Sigmoid colon (tissue), 7 donors: ENCODE results near the gene ADCY4. TPM values are rescaled to one million over a fixed set of nuclear protein-coding genes. Genes with fewer than 3 reads are reported as not detected.

Experiments
- DNase-seq: peaks from one replicate; pipeline ENCODE4 v3.0.0-alpha.2; 2019
- H3K27ac ChIP-seq, 4 donors: fragments of 200-600 bp; sonication (generic); one replicate each; pipeline ENCODE4 v1.5.1; 2016 to 2019; ENCODE audit warnings: mild to moderate bottlenecking in 1 of 4
- H3K27me3 ChIP-seq, 3 donors: fragments of 200-600 bp; sonication (generic); one replicate each; pipeline ENCODE4 v1.5.1; 2019; ENCODE audit warnings: mild to moderate bottlenecking in 1 of 3
- H3K36me3 ChIP-seq, 4 donors: fragments of 200-600 bp; sonication (generic); one replicate each; pipeline ENCODE4 v1.5.1; 2016 to 2019
- H3K4me1 ChIP-seq, 4 donors: fragments of 200-600 bp; sonication (generic); one replicate each; pipeline ENCODE4 v1.5.1; 2017 to 2019
- H3K4me3 ChIP-seq, 4 donors: fragments of 200-600 bp; sonication (generic); one replicate each; pipeline ENCODE4 v1.5.1; 2017 to 2019; ENCODE audit warnings: mild to moderate bottlenecking in 2 of 4, moderate library complexity in 1 of 4
- H3K9me3 ChIP-seq, 4 donors: fragments of 200-600 bp in 3 of 4; sonication (generic) in 3 of 4; one replicate each; pipeline versions ENCODE4 v1.5.1 to v1.6.1; 2013 to 2019
- CTCF ChIP-seq, 4 experiments: fragments of 450-650 bp in 3 of 4; fragments of 200-600 bp in 1 of 4; IDR thresholded peaks; one replicate each; pipeline ENCODE4 v1.5.1; 2016 to 2019; ENCODE audit warnings: antibody characterized with exemption in 4 of 4, mild to moderate bottlenecking in 3 of 4, moderate library complexity in 2 of 4
- EP300 ChIP-seq, 4 donors: sonication (generic); formaldehyde crosslinking; IDR thresholded peaks; one replicate each; pipeline ENCODE4 v1.6.1; 2017; ENCODE audit warnings: antibody characterized with exemption in 4 of 4
- POLR2A ChIP-seq, 2 donors: fragments of 450-650 bp; IDR thresholded peaks; one replicate each; pipeline ENCODE4 v1.6.1; 2016; ENCODE audit warnings: antibody characterized with exemption in 2 of 2, mild to moderate bottlenecking in 2 of 2, moderate library complexity in 2 of 2
- POLR2AphosphoS5 ChIP-seq, 4 donors: sonication (generic); formaldehyde crosslinking; IDR thresholded peaks; one replicate each; pipeline ENCODE4 v1.6.1; 2017; ENCODE audit warnings: antibody characterized with exemption in 4 of 4
- WGBS, 2 donors: extraction: QIAGEN DNeasy Blood & Tissue Kit; methylation state at CpG; one replicate each; pipeline ENCODE4 v1.1.7; 2013; 5-methylcytosine and 5-hydroxymethylcytosine counted together
- intact Hi-C: fragments of 100-400 bp; cut with DNase I; formaldehyde crosslinking; loops from one replicate; pipeline ENCODE4 v1.15.1; 2023
- polyA plus RNA-seq, 3 donors: library from polyadenylated mRNA; stranded (reverse); fragments of 200-250 nt; gene quantifications; one replicate each; pipeline ENCODE4 v1.2.3, GENCODE V29; 2013
- total RNA-seq, 4 donors: library from RNA; depleted of rRNA; stranded (reverse); fragments of >200 nt; gene quantifications; one replicate each; pipeline ENCODE4 v1.1.0, GENCODE V29; 2016
- donor health status: healthy with polysubstance abuse.
- donor health status: Bipolar disorder and iron deficiency.
- donor health status: healthy.

Gene ADCY4
- total and polyA plus RNA-seq, 7 donors: 1.4 to 36.0 (median 12.1) TPM

- Histone ChIP-seq H3K27me3 (peaks cover 8 to 64% (median 55%) of the 10 kb centered on the region in 3 donors), H3K4me1 (peaks cover 0 to 32% (median 27%) of the 10 kb centered on the region in 4 donors), H3K4me3 (no peak overlapping the region), H3K27ac (no peak overlapping the region), H3K36me3 (no peaks in the 10 kb centered on the region), H3K9me3 (no peaks in the 10 kb centered on the region)
- no peak for DNase-seq
- whole genome bisulfite sequencing, 2 donors: 82 to 91% methylated on average over 7 of the region's 7 CpGs
- TF ChIP-seq CTCF (IDR thresholded peaks at IDR 0.05) (no peak), POLR2A (IDR thresholded peaks at IDR 0.05) (no peak), EP300 (IDR thresholded peaks at IDR 0.05) (no peak), POLR2AphosphoS5 (IDR thresholded peaks at IDR 0.05) (no peak)
- intact Hi-C loops: loop anchor here (10.0 kb wide), 1 partner anchor 338 kb away; no protein-coding TSS in a partner anchor
These were observed 2.4 kb upstream of the ADCY4 start for GRCh38 chr14:24337144-24337823.

GRCh38 chr14:24335461-24336171, 745 bp upstream of the ADCY4 start:
- Histone ChIP-seq H3K4me1 (peaks cover 0 to 40% (median 31%) of the 10 kb centered on the region in 4 donors), H3K36me3 (no peaks in the 10 kb centered on the region), H3K27me3 (peaks cover 8 to 71% (median 56%) of the 10 kb centered on the region in 3 donors), H3K9me3 (no peaks in the 10 kb centered on the region), H3K4me3 (peak overlapping the region in 1 of 4 donors; percentile 39), H3K27ac (peak overlapping the region; percentile 14 to 70 (median 50))
- DNase-seq: no peak
- intact Hi-C loops: loop anchor here (10.0 kb wide), 1 partner anchor 339 kb away; no protein-coding TSS in a partner anchor
- TF ChIP-seq POLR2AphosphoS5 (IDR thresholded peaks at IDR 0.05): peak in 1 of 4 donors; percentile 31
- TF ChIP-seq POLR2A (IDR thresholded peaks at IDR 0.05): no peak
- 80 to 86% methylated on average over 12 of the region's 12 CpGs for WGBS, 2 donors

- no peaks in the 10 kb centered on the region for H3K9me3 ChIP-seq
- H3K27me3 ChIP-seq: peaks cover 8 to 52% (median 49%) of the 10 kb centered on the region in 3 donors
- no peaks in the 10 kb centered on the region for H3K36me3 ChIP-seq
- peak overlapping the region in 3 of 4 donors; percentile 9 to 19 (median 16) for H3K4me3 ChIP-seq
- intact Hi-C loops: loop anchor here (1.0 to 10.0 kb wide), 3 partner anchors 80 to 342 kb away; no protein-coding TSS in a partner anchor
- H3K4me1 ChIP-seq: peaks cover 0 to 36% (median 31%) of the 10 kb centered on the region in 4 donors
- DNase-seq: peak; percentile 81
- TF ChIP-seq POLR2A (IDR thresholded peaks at IDR 0.05) (no peak), POLR2AphosphoS5 (IDR thresholded peaks at IDR 0.05) (no peak), CTCF (IDR thresholded peaks at IDR 0.05) (peak; percentile 66 to 70 (median 68))
- H3K27ac ChIP-seq: no peak overlapping the region
- WGBS, 2 donors: 3 to 10% methylated on average over 56 of the region's 56 CpGs
These were observed 2.4 kb downstream of the ADCY4 start for GRCh38 chr14:24332268-24332993.

- H3K27me3 ChIP-seq: peaks cover 8 to 52% (median 43%) of the 10 kb centered on the region in 3 donors
- peak overlapping the region in 1 of 4 donors; percentile 19 for H3K4me3 ChIP-seq
- TF ChIP-seq EP300 (IDR thresholded peaks at IDR 0.05): no peak
- no peak for TF ChIP-seq CTCF (IDR thresholded peaks at IDR 0.05)
- TF ChIP-seq POLR2A (IDR thresholded peaks at IDR 0.05): no peak
- no peak for TF ChIP-seq POLR2AphosphoS5 (IDR thresholded peaks at IDR 0.05)
- intact Hi-C loops: loop anchor here (1.0 to 10.0 kb wide), 3 partner anchors 81 to 343 kb away; no protein-coding TSS in a partner anchor
- H3K36me3 ChIP-seq: no peaks in the 10 kb centered on the region
- H3K9me3 ChIP-seq: no peaks in the 10 kb centered on the region
- H3K4me1 ChIP-seq: peaks cover 0 to 36% (median 31%) of the 10 kb centered on the region in 4 donors
- no peak for DNase-seq
- WGBS, 2 donors: 49 to 64% methylated on average over 26 of the region's 26 CpGs
- H3K27ac ChIP-seq: no peak overlapping the region
These were observed 3.1 kb downstream of the ADCY4 start for GRCh38 chr14:24331731-24332267.
